Measurements from ENCODE around the gene NXF3.
"Not testable (repeated sequence)": the region's sequence is repeated elsewhere in the genome, so short reads cannot be mapped to it uniquely, and the experiment has no call there.

NXF3 gene

DNA sequence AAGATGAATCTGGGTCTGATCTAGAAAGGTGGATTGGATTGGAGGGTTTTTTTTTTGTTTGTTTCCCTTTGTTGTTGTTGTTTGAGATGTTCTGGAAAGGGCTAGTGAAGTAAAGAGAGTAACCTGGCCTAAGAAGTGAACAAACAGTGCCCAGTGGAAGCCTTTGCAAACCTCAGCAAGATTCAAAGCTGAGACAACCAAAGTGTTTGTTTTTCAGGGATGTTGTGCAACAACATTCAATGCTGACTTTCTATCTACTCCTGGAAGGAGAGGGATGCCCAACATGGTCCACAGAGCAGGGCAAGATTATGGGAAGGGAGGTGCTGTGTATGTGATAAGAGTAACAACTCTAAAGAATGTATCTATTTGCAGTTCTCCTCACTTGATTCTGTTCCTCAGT, 40.3 kb downstream of the NXF3 start:
- Histone ChIP-seq H3K9me3 (ENCODE audit: severe bottlenecking) (no peaks in the 10 kb centered on the region), H3K4me3 (ENCODE audit: low read depth, low read length) (no peak overlapping the region), H3K27me3 (ENCODE audit: insufficient read depth, low read depth, severe bottlenecking) (peaks cover 35% of the 10 kb centered on the region), H3K36me3 (no peaks in the 10 kb centered on the region), H3K27ac (no peak overlapping the region)
- DNase-seq, result no peak
- TF ChIP-seq, protein P1, sequence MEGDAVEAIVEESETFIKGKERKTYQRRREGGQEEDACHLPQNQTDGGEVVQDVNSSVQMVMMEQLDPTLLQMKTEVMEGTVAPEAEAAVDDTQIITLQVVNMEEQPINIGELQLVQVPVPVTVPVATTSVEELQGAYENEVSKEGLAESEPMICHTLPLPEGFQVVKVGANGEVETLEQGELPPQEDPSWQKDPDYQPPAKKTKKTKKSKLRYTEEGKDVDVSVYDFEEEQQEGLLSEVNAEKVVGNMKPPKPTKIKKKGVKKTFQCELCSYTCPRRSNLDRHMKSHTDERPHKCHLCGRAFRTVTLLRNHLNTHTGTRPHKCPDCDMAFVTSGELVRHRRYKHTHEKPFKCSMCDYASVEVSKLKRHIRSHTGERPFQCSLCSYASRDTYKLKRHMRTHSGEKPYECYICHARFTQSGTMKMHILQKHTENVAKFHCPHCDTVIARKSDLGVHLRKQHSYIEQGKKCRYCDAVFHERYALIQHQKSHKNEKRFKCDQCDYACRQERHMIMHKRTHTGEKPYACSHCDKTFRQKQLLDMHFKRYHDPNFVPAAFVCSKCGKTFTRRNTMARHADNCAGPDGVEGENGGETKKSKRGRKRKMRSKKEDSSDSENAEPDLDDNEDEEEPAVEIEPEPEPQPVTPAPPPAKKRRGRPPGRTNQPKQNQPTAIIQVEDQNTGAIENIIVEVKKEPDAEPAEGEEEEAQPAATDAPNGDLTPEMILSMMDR (IDR thresholded peaks at IDR 0.05; ENCODE audit: low read depth, low read length), result no peak

DNA sequence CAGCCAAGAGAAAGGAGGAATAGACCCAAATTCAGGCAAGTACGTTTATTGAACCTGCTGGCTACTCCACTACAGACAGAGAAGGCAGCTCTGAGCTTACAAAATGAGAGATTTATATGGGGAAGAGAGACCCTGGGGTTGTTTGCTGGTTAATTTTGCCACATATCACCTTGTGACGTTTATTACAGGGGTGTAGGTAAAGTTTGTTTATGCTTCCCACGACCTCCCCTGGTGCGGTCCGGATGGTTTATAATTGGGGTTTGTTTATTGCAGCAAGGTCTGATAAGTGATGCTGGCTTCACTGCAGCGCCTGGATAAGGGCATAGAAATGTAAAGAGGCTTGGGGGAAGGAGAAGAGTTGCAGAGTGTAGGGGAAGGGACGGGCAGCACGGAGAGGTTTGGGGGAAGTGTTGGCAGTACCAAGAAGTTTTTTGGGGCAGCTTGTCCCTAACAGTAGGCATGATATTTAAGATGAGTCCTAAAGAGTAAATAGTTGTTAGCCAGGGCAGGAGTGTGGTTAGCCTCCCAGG, 41.6 kb downstream of the NXF3 start:
- H3K27ac ChIP-seq, result no peak overlapping the region
- H3K27me3 ChIP-seq (ENCODE audit: insufficient read depth, low read depth, severe bottlenecking), result peaks cover 42% of the 10 kb centered on the region
- no peak overlapping the region for H3K4me3 ChIP-seq (ENCODE audit: low read depth, low read length)
- TF ChIP-seq, protein P1 (IDR thresholded peaks at IDR 0.05; ENCODE audit: low read depth, low read length), result no peak
- no peaks in the 10 kb centered on the region for H3K36me3 ChIP-seq
- no peak for DNase-seq
- H3K9me3 ChIP-seq (ENCODE audit: severe bottlenecking), result peaks cover 2% of the 10 kb centered on the region

DNA sequence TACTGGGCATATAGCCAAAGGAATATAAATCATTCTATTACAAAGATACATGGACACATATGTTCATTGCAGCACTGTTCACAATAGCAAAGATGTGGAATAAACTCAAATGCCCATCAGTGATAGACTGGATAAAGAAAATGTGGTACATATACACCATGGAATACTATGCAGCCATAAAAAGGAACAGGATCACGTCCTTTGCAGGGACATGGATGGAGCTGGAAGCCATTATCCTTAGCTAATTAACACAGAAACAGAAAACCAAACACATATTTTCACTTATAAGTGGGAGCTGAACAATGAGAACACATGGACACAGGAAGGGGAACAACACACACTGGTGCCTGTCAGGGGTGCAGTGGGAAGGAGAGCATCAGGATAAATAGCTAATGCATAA, 59.6 kb downstream of the NXF3 start:
- H3K27ac ChIP-seq, result not testable (repeated sequence)

More for the DNA sequence above, 59.6 kb downstream of the NXF3 start:
- H3K4me3 ChIP-seq (ENCODE audit: low read depth, low read length); DNase-seq; H3K36me3 ChIP-seq; H3K9me3 ChIP-seq (ENCODE audit: severe bottlenecking): not testable (repeated sequence)
- H3K27me3 ChIP-seq (ENCODE audit: insufficient read depth, low read depth, severe bottlenecking), result peaks cover 10% of the 10 kb centered on the region
